Choroid plexus epithelial cell (primary cell): ENCODE measurements around the gene EXOC4.

Experiments used
- DNase-seq: peaks from one replicate; pipeline ENCODE4 v3.0.0-alpha.2; 2010; ENCODE audit warnings: low read depth
- H3K4me3 ChIP-seq: 2 replicates; pipeline ENCODE4 v1.5.1; 2011; ENCODE audit warnings: low read depth, mild to moderate bottlenecking, control low read depth, low read length, moderate library complexity
- TF ChIP-seq, protein P1 (sequence below): conservative IDR thresholded peaks from 2 replicates; pipeline ENCODE4 v1.5.1; 2011; ENCODE audit warnings: low read depth, mild to moderate bottlenecking, control low read depth, inconsistent platforms, low read length, moderate library complexity

Gene EXOC4

DNA sequence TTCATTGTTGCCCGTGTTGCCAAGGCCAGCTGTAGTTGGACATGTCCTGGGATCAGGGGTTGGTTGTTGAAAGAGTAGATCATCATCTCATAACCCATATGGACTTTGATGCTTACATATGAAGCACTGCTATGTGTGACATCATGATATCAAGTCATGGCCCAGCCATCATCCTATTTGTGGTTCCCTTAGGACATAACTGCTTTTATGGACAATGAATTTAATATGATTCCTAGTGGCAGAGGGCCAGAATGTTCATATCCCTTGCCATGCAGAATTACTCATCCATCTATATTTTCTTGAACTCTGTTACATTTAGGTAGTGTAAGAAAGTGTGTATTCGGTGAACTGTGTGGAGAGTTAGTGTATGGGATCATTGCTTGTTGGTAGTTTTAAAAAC, 530.4 kb downstream of the EXOC4 start:
- peak; percentile 3 for DNase-seq
- no peak overlapping the region for H3K4me3 ChIP-seq
- TF ChIP-seq, protein P1, sequence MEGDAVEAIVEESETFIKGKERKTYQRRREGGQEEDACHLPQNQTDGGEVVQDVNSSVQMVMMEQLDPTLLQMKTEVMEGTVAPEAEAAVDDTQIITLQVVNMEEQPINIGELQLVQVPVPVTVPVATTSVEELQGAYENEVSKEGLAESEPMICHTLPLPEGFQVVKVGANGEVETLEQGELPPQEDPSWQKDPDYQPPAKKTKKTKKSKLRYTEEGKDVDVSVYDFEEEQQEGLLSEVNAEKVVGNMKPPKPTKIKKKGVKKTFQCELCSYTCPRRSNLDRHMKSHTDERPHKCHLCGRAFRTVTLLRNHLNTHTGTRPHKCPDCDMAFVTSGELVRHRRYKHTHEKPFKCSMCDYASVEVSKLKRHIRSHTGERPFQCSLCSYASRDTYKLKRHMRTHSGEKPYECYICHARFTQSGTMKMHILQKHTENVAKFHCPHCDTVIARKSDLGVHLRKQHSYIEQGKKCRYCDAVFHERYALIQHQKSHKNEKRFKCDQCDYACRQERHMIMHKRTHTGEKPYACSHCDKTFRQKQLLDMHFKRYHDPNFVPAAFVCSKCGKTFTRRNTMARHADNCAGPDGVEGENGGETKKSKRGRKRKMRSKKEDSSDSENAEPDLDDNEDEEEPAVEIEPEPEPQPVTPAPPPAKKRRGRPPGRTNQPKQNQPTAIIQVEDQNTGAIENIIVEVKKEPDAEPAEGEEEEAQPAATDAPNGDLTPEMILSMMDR: no peak

DNA sequence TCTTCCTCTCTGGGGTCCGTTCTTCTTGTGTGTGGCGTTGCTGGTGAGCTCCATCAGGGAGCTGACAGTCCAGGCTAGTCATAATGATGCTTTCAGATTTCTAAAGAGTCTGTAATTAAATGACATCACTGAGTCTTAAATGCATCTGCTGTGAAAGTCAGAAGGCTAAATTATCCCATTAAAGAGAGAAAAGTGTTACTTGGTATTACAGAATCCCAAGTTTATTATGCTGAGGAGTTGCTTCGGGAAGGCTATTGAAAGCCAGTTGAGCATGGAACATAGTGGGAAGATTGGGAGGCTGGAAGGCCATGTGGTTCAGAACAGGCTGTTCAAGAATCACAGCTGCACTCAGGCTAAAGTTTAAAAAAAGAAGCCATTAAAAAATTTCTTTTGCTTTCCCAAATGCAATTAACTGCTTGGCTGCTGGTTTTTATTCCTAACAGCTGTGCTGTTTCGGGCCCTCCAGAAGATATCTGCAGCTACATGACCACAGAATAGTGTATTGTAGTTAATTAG, 531.7 kb downstream of the EXOC4 start:
- no peak overlapping the region for H3K4me3 ChIP-seq
- DNase-seq: no peak
- TF ChIP-seq, protein P1: no peak

DNA sequence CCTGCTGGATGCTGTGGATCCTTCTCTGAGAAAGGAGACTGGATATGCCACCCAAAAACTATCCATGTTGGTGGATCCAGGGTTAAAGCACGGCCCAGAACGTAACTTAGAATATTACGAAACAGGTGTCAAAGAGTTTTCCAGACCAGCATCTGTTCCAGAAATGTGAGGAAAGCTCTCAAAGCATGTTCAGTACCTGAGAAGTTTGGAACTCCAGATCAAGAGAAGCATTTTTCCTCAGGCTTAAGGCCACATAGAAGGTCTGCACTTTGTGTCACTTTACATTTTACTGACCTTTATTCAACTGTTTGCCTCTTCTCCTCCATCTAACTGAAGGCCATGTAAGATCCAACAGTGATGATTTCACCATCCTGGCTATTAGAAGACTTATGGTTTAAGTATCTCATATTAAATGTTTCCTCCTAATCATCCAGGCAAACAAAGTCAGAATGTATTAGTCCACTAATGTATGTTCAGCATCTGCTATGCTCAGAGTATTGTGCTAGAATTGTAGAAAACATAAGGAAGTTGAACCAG, 533.6 kb downstream of the EXOC4 start:
- no peak overlapping the region for H3K4me3 ChIP-seq
- DNase-seq: no peak
- TF ChIP-seq, protein P1: no peak

DNA sequence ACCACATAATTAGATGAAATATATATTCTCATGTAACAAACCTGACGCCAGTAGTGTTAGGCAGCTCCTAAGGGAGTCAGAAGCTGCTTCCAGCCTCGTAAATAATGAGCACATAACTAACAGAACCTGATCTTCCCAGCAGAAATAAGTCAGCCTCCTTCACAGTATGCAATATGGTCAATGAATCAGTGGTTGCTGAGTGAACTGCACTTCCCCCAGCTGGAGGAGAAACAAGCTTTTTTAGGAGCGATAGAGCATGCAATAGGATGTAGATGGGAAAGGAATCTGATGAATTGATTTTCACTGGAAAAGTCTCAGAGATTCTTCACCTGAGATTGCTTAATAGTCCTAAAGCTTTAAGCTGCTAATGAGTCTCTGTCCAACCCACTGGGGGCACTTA, 537.1 kb downstream of the EXOC4 start:
- H3K4me3 ChIP-seq: no peak overlapping the region
- TF ChIP-seq, protein P1: no peak
- peak; percentile 6 for DNase-seq

DNA sequence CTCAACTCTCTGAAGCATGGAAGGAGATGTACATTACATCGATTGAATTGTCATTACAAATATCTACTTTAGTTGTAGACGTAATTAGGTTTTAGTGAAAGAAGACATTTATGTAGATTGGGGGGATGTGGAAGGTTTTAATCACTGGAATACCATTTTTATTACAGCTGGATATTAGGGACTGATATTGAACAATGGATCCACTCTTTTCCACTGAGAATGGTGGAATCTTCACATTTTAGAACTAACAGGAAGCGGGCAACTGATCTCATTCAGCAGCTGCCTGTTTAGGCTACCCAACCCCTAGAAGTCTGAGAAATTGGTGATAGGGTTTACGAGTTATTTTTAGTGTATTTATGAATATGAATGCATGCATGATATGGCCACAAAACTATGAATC, 538.0 kb downstream of the EXOC4 start:
- DNase-seq: no peak
- TF ChIP-seq, protein P1: no peak
- H3K4me3 ChIP-seq: no peak overlapping the region

DNA sequence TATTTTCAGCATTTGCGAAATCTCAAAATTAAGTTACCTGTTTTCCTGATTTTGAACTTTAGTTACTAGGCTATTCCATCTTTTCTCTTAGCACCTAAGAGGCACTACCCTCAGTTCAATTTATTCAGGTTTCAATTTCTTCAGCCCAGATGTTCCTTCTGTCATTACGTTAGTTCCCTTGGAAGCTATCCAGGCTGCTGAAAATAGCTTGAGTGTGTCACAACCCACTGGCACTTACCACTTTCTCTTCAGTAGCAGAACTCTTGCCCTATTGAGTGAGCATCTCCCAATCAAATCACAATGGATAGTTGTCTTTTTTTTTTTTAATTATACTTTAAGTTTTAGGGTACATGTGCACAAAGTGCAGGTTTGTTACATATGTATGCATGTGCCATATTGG, 541.6 kb downstream of the EXOC4 start:
- H3K4me3 ChIP-seq: no peak overlapping the region
- DNase-seq: peak; percentile 23
- TF ChIP-seq, protein P1: no peak

DNA sequence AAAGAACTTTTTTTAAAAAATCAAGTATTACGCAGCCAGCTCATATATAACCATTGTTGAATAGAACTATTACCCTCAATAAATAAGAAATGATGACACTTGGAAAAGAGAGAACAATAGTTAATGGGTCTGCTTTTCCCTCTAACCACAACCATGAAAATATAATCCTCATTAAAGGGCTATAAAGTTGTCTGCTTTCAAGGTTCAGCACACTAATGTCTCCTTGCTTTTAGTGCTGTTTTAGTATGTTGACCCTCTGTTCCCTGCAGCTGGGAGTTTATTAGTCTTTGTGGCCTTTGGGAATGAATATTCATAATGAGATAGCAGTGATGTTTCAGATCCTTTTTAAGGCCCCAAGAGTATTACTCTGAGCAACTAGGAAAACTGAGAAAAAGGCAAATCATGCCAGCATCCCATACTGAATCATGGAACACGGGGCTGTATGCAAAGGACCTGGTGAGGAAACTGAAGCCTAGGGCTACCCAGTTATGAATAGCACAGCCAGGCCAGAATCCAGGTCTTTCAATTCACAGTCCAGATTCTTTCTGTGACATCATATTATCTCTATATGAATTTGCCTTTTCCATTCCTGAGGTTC, 542.3 kb downstream of the EXOC4 start:
- TF ChIP-seq, protein P1: no peak
- DNase-seq: no peak
- no peak overlapping the region for H3K4me3 ChIP-seq
